Bone marrow (tissue), 2 donors: ENCODE results near the gene VSNL1.

Experiments
- DNase-seq, 2 donors: peaks; one replicate each; lab custom pipeline; 2025; lab: John Stamatoyannopoulos, UW

VSNL1 gene

DNA sequence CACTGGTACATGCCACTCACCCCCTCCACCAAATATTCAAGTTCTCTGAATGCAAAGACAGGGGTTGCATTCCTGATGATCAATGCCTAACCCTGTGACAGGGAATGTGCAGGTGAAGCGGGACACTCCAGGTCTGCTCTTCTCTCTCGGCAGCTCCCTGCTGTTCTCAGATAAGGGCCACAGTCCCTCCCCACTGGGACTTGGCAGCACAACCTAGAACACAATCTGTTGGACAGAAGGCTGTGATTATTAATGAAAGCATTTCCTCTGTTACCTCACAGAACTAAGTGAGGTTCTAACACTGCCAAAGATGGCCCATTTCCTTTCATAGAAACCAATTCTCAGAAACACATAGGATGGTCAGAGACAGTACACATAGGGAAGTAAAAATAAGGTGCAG, 42.7 kb downstream of the VSNL1 start:
- no peak for DNase-seq

DNA sequence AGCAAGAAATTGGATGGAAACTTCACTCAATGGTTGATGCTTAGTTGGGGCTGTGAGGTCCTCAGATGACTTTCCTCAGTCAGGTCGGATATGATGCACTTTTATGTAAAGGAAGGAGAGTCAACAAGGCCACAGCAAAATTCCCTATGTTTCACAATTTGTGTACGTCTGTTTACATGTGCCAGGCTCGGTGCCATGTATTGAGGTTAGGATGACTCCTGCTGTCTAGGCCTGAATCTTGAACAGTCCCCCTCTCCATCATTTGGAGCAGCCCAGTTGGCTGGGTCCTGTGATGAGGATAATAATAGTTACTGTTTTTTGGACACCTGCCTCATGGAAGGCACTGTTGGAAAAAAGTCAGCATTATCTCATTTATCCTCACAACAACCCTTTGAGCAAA, 43.1 kb downstream of the VSNL1 start:
- DNase-seq, result no peak

DNA sequence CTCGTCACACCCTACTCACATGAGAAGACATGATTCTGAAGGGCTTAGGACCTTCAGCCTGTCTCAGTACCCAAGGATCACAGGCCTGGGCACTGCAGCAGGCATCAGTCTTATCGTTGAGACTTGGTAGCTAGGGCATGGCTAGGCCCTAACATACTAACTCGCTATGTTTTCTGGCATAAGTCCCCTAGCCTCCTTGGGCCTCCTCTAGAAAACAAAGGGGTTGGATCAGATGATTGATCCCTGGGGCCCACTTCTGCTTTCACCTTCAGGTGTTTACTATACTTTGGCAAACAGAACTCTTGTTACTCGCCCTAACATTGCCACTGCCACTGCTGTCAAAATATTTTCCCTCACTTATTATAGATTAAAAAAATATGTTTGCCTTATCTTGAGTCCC, 44.2 kb downstream of the VSNL1 start:
- DNase-seq, result no peak

GRCh38 chr2:17587469-17587868, 47.0 kb downstream of the VSNL1 start:
- no peak for DNase-seq

DNA sequence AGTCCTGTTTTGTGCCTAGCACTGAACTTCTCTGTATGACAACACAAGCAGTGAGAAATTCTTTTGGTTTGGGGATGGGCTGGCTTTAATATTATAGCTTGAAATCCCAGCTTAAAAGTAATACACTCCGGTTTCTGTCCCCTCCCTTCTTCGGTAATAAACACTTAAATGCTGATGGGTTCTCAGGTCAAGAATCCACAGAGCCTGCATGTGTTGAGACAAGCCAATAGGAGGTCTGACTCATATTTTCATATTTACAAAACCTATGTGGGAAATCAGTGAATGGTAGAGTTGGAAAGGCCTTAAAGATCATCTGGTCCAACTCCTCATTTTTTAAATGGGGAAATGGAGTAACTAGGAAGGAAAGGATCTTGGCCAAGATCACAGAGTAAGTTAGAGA, 47.5 kb downstream of the VSNL1 start:
- no peak for DNase-seq

DNA sequence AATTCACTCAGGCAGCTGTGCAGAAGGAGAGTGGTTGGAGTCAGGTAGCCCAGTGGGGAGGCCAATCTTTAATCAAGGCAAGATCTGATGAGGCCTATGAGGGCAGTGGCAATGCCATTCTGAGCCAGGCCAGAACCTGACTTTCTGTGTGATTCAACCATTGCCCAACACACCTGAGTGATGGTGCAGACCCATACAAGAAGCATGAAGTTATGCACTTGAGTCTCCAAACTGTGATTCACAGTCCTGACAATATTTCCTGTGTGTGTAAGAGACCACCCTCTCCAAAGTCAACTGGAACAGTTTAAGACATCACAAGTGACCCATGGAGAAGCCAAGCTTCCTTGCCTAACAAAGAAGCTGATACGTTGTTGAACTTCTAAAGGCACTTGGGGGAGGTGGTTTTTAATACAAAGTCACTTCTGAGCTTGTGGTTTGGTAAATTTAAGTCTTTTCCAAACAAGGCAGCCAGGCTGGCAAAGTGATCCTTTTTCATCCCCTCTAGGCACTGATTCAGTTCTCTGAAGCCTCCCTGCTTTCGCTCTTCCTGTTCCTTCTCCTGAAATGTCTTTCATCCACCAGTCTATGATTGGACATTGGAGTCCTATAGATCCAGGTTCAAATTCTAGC, 49.0 kb downstream of the VSNL1 start:
- DNase-seq, result no peak

DNA sequence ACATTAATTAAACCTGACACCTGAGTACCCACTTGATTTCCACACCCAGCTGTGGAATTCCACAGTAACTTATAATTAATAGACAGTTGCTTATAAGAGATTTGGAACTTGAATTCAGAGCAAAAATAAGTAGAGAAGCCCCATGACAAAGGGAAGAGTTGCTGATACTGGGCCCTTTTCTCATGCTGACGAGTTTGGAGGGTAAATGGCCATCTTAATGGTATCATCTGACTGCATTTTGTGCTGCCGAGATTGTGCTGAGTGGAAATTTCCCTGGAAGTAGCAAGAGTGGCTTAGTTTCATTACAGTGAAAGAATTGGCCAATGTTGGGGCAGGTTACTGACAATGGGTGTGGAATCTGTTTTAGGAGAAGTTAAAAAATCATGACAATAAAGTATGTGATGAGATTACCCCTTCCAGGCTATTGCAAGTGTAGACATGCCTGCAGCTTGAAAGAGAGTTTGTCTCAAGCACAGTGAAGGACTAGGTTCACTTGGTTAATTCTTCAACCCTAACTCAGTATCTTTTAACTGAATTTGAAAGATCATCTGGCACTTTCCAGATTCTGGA, 49.9 kb downstream of the VSNL1 start:
- DNase-seq, result no peak

- DNase-seq, result no peak
These were observed 51.4 kb downstream of the VSNL1 start for GRCh38 chr2:17591846-17592245.

GRCh38 chr2:17592731-17593409, 52.4 kb downstream of the VSNL1 start:
- no peak for DNase-seq

DNA sequence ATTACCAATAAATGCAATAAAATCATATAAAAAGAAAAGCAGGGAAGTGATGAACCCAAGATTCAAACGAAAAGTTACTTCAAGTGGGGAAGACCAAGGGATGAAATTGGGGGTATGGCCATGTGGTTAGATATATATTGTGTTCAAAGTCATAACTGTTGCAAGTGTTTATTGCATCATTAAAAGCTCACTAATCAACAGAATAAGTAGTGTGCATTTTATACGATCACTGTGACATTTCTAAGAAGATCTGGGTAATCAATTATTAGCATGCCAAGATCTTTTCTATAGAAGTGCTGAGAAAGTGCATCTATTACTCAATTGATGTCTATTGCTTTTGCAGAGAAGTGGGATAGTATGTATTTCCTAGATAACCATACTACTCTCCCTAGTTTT, 52.9 kb downstream of the VSNL1 start:
- no peak for DNase-seq

- DNase-seq, result no peak
These were observed 53.5 kb downstream of the VSNL1 start for GRCh38 chr2:17593841-17594491.

DNA sequence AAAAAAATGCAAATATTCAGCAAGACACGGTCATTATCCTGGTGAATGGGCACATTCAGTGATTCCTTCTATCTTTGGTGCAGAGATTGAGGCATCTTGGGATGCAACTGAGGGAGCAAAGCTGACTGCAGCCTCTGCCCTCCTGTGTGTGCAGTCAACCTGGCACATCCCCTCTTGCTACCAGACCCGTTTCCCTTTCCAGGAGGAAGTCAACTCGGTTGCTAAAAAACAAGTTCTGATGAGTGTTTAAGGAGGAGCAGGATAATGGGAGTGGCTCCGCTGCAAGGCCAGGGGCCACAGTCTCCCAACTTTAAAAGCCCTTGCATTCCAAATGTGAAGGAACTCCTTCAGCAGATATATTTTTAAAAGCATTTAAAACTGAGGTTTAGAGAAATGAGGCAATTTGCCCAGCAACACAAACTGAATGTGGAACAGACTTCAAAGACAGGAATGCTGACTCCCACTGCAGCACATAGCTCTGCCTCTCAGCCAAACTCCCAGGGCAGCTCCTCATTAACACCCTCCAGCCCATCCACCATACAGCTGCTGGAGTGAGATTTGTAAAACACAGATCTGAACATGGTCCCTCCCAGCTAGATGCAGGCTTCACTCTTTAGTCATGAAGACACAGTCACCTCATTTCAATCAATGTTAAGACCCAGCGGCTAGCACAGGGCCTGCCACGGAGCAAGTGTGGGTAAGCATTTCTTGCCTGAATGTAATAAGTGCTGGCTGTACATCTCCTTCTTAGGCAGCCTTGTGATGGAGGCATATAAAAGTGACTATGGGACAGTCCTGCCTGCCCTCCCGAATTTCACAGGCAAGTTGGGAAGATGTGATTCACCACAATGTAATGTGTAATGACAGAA, 54.3 kb downstream of the VSNL1 start:
- DNase-seq, result no peak

DNA sequence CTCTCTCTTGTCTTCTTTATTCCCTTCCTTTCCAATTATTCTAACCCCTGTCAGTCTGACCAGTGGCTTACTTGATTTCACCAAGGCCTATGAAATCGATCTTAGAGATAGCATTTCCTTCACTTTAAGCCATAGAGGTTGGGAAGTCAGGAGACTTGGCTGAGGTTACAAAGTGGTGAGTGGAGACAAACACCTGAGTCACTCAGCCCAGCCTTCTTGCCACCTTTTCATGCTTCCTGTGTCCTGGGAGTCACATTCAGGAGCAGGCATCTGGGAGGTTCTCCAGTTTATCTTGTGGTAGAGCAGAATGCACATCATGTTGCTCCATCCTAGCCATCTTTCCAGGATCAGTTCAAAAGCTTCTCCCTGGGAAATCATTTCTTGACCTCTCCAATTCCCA, 59.1 kb downstream of the VSNL1 start:
- DNase-seq, result no peak

DNA sequence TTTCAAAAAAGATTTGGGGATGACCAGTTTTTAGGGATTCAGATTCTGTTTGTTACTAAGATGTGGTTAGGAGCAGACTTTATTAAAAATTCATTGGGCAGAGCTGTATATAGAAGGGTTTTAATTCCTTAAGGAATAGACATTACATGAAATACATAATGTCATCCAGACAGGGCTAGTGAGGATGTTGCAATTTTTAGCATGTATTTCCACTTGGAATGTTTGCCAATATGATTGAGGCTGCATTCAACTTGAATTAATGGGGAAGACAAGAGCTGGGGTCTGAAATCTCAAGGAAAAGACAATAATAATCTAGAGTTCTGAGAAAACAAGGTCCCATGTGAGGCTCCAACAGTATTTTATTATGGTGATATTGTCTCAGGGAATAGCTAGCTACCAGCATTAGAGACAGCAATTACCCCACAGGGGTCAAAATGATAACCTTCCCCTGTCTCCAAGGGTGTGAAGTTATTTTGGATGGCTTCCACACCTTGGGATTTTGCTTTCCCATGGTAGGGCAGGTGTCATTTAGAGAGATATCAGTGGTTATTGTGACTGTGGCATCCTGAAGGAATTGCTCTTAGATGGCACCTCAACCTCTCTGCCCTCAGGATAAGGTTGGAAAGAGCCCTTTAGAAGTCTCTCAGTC, 60.2 kb downstream of the VSNL1 start:
- no peak for DNase-seq

DNA sequence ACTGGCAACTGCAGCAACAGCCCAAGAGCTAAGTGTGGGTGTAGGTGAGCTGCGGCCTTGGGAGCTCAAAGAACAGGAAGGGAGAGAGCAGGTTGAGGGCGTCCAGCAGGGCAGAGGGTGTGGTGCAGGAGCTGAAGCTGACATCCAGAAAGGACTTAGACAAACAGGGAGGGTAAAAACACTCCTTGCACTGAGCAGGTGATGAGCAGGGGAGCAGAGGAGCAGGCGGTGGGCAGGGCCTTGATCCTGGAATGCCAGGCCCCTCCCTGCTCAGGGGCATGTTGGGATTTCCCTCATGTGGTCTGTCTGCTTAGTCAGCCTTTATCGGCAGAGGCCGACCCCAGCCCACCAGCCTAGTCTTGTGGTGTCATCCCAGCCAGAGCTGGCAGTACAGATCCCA, 63.6 kb downstream of the VSNL1 start:
- DNase-seq, result no peak

DNA sequence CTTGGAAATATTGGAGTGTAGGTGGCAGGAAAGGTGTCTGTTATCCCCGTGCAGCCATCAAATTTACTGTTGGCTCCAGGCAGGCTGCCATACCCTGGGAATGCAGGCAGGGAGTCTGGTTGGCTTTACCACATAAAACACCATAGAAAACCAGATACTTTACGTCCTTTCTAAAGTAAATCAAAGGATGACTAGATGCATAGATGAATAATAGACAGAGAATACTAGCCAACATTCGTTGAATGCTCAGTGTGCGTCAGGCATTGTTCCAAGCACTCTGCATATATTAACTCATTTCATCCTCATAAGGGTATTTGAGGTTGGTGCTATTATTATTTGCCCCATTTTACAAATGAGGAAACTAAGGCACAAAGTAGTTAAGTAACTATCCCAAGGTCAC, 65.2 kb downstream of the VSNL1 start:
- DNase-seq, result no peak

DNA sequence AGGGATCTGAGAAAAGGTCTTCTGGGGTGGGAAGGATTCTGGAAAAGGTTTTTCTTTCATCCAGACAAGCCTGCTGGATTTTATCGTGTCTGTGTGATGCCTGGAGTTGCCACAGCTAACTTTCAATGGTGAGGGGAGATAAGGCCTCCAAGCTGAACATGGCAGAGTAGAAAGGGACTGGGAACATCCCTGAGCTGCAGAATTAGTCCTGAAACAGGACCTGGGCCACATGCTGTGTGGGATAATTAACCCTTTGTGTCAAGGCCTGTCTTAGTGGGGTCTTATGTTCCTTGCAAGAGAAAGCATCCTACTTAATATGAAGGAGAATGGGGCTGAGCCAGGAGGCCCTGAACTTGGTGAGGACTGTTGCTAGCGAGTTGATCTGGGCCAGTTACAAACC, 66.4 kb downstream of the VSNL1 start:
- DNase-seq, result no peak

DNA sequence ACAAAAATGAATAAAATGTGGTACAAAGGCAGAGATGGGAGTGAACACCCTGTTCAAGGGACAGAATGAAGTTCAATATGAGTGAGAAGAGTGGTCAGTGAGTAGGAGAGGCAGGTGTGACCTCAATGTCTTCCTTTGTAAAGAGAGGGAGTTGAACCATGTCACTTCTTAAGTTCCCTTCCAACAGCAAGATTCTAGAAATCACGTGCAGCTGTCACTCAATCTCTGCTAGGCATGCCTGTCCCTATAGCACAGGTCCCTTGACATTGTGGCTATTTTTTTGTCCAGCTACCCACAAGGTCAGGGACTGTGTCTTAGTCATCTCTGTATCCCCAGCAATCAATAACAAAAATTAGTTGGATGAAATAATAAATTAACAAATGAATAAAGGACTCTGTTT, 66.9 kb downstream of the VSNL1 start:
- DNase-seq, result no peak

GRCh38 chr2:17608251-17608650, 67.8 kb downstream of the VSNL1 start:
- no peak for DNase-seq

DNA sequence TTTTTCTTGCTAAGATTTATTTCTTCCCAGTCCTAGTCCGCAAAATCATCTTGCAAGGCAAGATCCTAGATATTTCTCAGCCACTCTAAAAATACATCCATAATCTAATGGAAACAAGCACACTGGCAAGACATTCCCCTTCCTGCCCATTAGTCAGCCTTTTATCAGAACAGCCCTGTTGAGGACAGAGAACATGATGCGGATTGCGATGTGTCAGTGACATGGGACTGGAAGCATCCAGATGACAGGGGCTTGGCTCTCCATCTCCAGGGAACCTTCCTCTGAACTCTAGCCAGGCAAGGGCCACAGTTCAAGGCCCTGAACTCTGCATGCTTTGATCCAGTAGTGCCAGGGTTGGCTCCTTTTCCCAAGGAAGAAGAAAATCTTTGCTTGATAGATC, 70.0 kb downstream of the VSNL1 start:
- no peak for DNase-seq

GRCh38 chr2:17611036-17611435, 70.5 kb downstream of the VSNL1 start:
- no peak for DNase-seq
